B cell (primary cell): Measurements from ENCODE around the gene NPEPL1.

Source experiments
- EZH2 ChIP-seq: IDR thresholded peaks from 2 replicates; pipeline ENCODE4 v1.6.1; 2012; ENCODE audit warnings: borderline replicate concordance, low read depth, mild to moderate bottlenecking, moderate library complexity, low read length; ENCODE audit not compliant: insufficient read depth, poor library complexity, severe bottlenecking
- TF ChIP-seq, protein P1 (sequence below): fragments of 200-600 bp; IDR thresholded peaks from one replicate; pipeline ENCODE4 v1.8.0; 2022; ENCODE audit warnings: antibody characterized with exemption, mild to moderate bottlenecking

GRCh38 chr20:58743929-58744534, 51.4 kb downstream of the NPEPL1 start:
- TF ChIP-seq, protein P1, sequence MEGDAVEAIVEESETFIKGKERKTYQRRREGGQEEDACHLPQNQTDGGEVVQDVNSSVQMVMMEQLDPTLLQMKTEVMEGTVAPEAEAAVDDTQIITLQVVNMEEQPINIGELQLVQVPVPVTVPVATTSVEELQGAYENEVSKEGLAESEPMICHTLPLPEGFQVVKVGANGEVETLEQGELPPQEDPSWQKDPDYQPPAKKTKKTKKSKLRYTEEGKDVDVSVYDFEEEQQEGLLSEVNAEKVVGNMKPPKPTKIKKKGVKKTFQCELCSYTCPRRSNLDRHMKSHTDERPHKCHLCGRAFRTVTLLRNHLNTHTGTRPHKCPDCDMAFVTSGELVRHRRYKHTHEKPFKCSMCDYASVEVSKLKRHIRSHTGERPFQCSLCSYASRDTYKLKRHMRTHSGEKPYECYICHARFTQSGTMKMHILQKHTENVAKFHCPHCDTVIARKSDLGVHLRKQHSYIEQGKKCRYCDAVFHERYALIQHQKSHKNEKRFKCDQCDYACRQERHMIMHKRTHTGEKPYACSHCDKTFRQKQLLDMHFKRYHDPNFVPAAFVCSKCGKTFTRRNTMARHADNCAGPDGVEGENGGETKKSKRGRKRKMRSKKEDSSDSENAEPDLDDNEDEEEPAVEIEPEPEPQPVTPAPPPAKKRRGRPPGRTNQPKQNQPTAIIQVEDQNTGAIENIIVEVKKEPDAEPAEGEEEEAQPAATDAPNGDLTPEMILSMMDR = no peak
- TF ChIP-seq EZH2 = no peak
